Measurements from ENCODE around the gene USP24. TPM values are rescaled to one million over a fixed set of nuclear protein-coding genes. Genes with fewer than 3 reads are reported as not detected.

The USP24 gene
- total RNA-seq, 1 donor = 43.1 TPM

DNA sequence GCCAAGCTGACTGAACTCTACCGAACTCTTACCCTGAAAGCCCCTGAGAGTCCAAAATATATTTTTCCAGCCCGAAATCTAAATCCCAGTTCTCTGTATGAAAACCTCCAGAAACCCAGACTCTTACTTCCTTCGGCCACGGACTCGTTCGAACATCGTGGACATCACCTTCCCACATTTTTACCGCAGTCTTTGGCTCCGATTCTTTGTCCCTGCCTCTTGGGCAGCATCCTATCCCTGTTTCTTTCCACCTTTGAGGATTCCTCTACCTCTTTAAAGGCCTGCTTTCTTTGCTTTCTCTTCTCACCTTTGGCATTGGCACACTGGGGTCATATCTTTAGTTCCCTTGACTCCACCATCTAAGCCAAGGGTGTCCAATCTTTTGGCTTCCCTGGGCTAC, 932 bp upstream of the USP24 start:
- Histone ChIP-seq H3K4me3 (ENCODE audit: insufficient read depth, low read length) (peak overlapping the region; percentile 91), H3K4me1 (ENCODE audit: insufficient read depth, low read length) (peaks cover 26% of the 10 kb centered on the region), H2AFZ (ENCODE audit: low read length) (peak overlapping the region; percentile 92), H4K20me1 (ENCODE audit: insufficient read depth, low read length) (peaks cover 24% of the 10 kb centered on the region), H3K4me2 (ENCODE audit: insufficient read depth, low read length) (peak overlapping the region; percentile 98), H3K79me2 (ENCODE audit: insufficient read depth, low read length) (peaks cover 47% of the 10 kb centered on the region), H3K27ac (ENCODE audit: low read depth, low read length) (peak overlapping the region; percentile 67), H3K36me3 (ENCODE audit: insufficient read depth, low read length) (no peaks in the 10 kb centered on the region), H3K9me3 (ENCODE audit: low read depth, low read length) (no peaks in the 10 kb centered on the region), H3K27me3 (ENCODE audit: insufficient read depth, low read length) (no peaks in the 10 kb centered on the region)
- DNase-seq (ENCODE audit: insufficient read length, low spot score, missing footprints) = no peak
- TF ChIP-seq CTCF (IDR thresholded peaks at IDR 0.05; ENCODE audit: extremely low read depth, low read depth, low read length) = no peak

- H3K36me3 ChIP-seq (ENCODE audit: insufficient read depth, low read length) = no peaks in the 10 kb centered on the region
- H4K20me1 ChIP-seq (ENCODE audit: insufficient read depth, low read length) = peaks cover 30% of the 10 kb centered on the region
- no peak for TF ChIP-seq CTCF (IDR thresholded peaks at IDR 0.05; ENCODE audit: extremely low read depth, low read depth, low read length)
- H3K4me2 ChIP-seq (ENCODE audit: insufficient read depth, low read length) = peak overlapping the region; percentile 98
- peak overlapping the region; percentile 67 for H3K27ac ChIP-seq (ENCODE audit: low read depth, low read length)
- peak overlapping the region; percentile 91 for H3K4me3 ChIP-seq (ENCODE audit: insufficient read depth, low read length)
- peak overlapping the region; percentile 92 for H2AFZ ChIP-seq (ENCODE audit: low read length)
- H3K79me2 ChIP-seq (ENCODE audit: insufficient read depth, low read length) = peaks cover 59% of the 10 kb centered on the region
- H3K9me3 ChIP-seq (ENCODE audit: low read depth, low read length) = no peaks in the 10 kb centered on the region
- H3K4me1 ChIP-seq (ENCODE audit: insufficient read depth, low read length) = peaks cover 32% of the 10 kb centered on the region
- DNase-seq (ENCODE audit: insufficient read length, low spot score, missing footprints) = peak; percentile 96
- H3K27me3 ChIP-seq (ENCODE audit: insufficient read depth, low read length) = no peaks in the 10 kb centered on the region
Observed at GRCh38 chr1:55214934-55215193, 300 bp downstream of the USP24 start.

GRCh38 chr1:55214212-55214933, 791 bp downstream of the USP24 start:
- H3K79me2 ChIP-seq (ENCODE audit: insufficient read depth, low read length) = peaks cover 64% of the 10 kb centered on the region
- peak overlapping the region; percentile 98 for H3K4me2 ChIP-seq (ENCODE audit: insufficient read depth, low read length)
- peaks cover 33% of the 10 kb centered on the region for H4K20me1 ChIP-seq (ENCODE audit: insufficient read depth, low read length)
- H3K4me3 ChIP-seq (ENCODE audit: insufficient read depth, low read length) = peak overlapping the region; percentile 91
- no peaks in the 10 kb centered on the region for H3K9me3 ChIP-seq (ENCODE audit: low read depth, low read length)
- H3K27me3 ChIP-seq (ENCODE audit: insufficient read depth, low read length) = no peaks in the 10 kb centered on the region
- H3K4me1 ChIP-seq (ENCODE audit: insufficient read depth, low read length) = peaks cover 34% of the 10 kb centered on the region
- peak; percentile 92 for DNase-seq (ENCODE audit: insufficient read length, low spot score, missing footprints)
- no peak for TF ChIP-seq CTCF (IDR thresholded peaks at IDR 0.05; ENCODE audit: extremely low read depth, low read depth, low read length)
- H3K36me3 ChIP-seq (ENCODE audit: insufficient read depth, low read length) = no peaks in the 10 kb centered on the region
- H2AFZ ChIP-seq (ENCODE audit: low read length) = peak overlapping the region; percentile 66
- peak overlapping the region; percentile 67 for H3K27ac ChIP-seq (ENCODE audit: low read depth, low read length)

GRCh38 chr1:55213885-55214211, 1.3 kb downstream of the USP24 start:
- Histone ChIP-seq H2AFZ (ENCODE audit: low read length) (peak overlapping the region; percentile 66), H3K4me1 (ENCODE audit: insufficient read depth, low read length) (peaks cover 39% of the 10 kb centered on the region), H3K27ac (ENCODE audit: low read depth, low read length) (peak overlapping the region; percentile 67), H4K20me1 (ENCODE audit: insufficient read depth, low read length) (peaks cover 35% of the 10 kb centered on the region), H3K79me2 (ENCODE audit: insufficient read depth, low read length) (peaks cover 69% of the 10 kb centered on the region), H3K4me3 (ENCODE audit: insufficient read depth, low read length) (peak overlapping the region; percentile 91), H3K4me2 (ENCODE audit: insufficient read depth, low read length) (peak overlapping the region; percentile 98), H3K9me3 (ENCODE audit: low read depth, low read length) (no peaks in the 10 kb centered on the region), H3K27me3 (ENCODE audit: insufficient read depth, low read length) (no peaks in the 10 kb centered on the region), H3K36me3 (ENCODE audit: insufficient read depth, low read length) (no peaks in the 10 kb centered on the region)
- no peak for TF ChIP-seq CTCF (IDR thresholded peaks at IDR 0.05; ENCODE audit: extremely low read depth, low read depth, low read length)
- DNase-seq (ENCODE audit: insufficient read length, low spot score, missing footprints) = no peak

Measured in osteoblast (primary cell).